ENCODE measurements around the gene TFPT.

DNA sequence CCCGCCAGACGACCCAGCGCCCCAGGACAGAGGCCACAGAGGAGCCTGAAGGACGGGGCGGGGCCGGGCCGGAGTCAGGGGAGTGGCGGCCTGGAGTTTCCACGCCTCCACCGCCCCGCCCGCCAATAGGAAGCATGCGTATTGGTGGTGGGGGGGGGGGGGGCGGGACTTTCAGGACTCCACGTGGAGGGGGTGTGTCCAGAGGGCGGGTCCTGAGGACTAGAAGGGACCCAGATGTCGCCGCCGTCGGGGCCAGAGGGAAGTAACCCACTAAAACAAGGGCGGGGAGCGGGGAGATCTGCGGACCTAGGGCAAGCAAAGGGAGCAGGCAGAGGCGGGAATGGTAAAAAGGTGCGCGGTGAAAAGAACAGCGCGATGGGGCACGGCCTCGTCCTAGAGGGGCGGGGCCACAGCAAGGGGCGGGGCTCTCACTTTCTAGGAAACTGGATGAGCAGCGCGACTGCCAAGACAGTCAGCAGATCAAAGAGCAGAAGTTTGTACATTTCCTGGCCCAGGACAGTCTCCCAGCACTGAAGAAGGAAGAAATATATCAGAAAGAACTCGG is 46.9 kb upstream of the TFPT start:
- no peak for TF ChIP-seq EZH2 (IDR thresholded peaks at IDR 0.05; ENCODE audit: borderline replicate concordance, low read length)
- TF ChIP-seq, protein P1, sequence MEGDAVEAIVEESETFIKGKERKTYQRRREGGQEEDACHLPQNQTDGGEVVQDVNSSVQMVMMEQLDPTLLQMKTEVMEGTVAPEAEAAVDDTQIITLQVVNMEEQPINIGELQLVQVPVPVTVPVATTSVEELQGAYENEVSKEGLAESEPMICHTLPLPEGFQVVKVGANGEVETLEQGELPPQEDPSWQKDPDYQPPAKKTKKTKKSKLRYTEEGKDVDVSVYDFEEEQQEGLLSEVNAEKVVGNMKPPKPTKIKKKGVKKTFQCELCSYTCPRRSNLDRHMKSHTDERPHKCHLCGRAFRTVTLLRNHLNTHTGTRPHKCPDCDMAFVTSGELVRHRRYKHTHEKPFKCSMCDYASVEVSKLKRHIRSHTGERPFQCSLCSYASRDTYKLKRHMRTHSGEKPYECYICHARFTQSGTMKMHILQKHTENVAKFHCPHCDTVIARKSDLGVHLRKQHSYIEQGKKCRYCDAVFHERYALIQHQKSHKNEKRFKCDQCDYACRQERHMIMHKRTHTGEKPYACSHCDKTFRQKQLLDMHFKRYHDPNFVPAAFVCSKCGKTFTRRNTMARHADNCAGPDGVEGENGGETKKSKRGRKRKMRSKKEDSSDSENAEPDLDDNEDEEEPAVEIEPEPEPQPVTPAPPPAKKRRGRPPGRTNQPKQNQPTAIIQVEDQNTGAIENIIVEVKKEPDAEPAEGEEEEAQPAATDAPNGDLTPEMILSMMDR (conservative IDR thresholded peaks at IDR 0.05 in 1 of 2, IDR thresholded peaks at IDR 0.05 in 1 of 2; ENCODE audit: extremely low read depth in 1 of 2, insufficient read depth in 1 of 2, low read depth in 1 of 2, low read length in 2 of 2): no peak
